Vagina (tissue), 2 donors: ENCODE results near the gene FAF1. TPM values are rescaled to one million over a fixed set of nuclear protein-coding genes. Genes with fewer than 3 reads are reported as not detected.

Source experiments
- DNase-seq, 2 donors: peaks; one replicate each; pipeline ENCODE4 v3.0.0-alpha.2; 2017; ENCODE audit errors: extremely low spot score in 2 of 2
- H3K27ac ChIP-seq: fragments of 200-600 bp; sonication (generic); one replicate; pipeline ENCODE4 v1.5.1; 2019
- H3K27me3 ChIP-seq: fragments of 200-600 bp; sonication (generic); one replicate; pipeline ENCODE4 v1.5.1; 2019
- H3K36me3 ChIP-seq, 2 donors: fragments of 200-600 bp; sonication (generic); one replicate each; pipeline ENCODE4 v1.5.1; 2017 to 2019
- H3K4me1 ChIP-seq: fragments of 200-600 bp; sonication (generic); one replicate; pipeline ENCODE4 v1.5.1; 2019
- H3K4me3 ChIP-seq, 2 donors: fragments of 200-600 bp; sonication (generic); 1 replicate in 1 of 2; 2 replicates in 1 of 2; pipeline ENCODE4 v1.5.1; 2016 to 2019
- H3K9me3 ChIP-seq: fragments of 200-600 bp; sonication (generic); one replicate; pipeline ENCODE4 v1.5.1; 2019
- POLR2A ChIP-seq, 2 donors: fragments of 450-650 bp; IDR thresholded peaks; one replicate each; pipeline ENCODE4 v1.6.1; 2017; ENCODE audit warnings: antibody characterized with exemption in 2 of 2, mild to moderate bottlenecking in 2 of 2, moderate library complexity in 2 of 2
- POLR2AphosphoS5 ChIP-seq, 2 donors: sonication (generic); formaldehyde crosslinking; IDR thresholded peaks; one replicate each; pipeline ENCODE4 v1.9.0; 2017; ENCODE audit warnings: antibody characterized with exemption in 2 of 2, mild to moderate bottlenecking in 2 of 2, low read depth in 1 of 2; ENCODE audit not compliant: insufficient read depth in 1 of 2
- intact Hi-C: fragments of 100-400 bp; cut with DNase I; formaldehyde crosslinking; loops from one replicate; pipeline ENCODE4 v1.15.1; 2023
- total RNA-seq: library from RNA; depleted of rRNA; stranded (reverse); fragments of >200 nt; gene quantifications from one replicate; pipeline ENCODE4 v1.2.3, GENCODE V29; 2016
- TF ChIP-seq, protein P1 (sequence below), 3 experiments: fragments of 450-650 bp in 2 of 3; fragments of 200-600 bp in 1 of 3; sonication (generic) in 1 of 3; IDR thresholded peaks; one replicate each; pipeline ENCODE4 v1.5.1; 2017 to 2019; ENCODE audit warnings: antibody characterized with exemption in 3 of 3, mild to moderate bottlenecking in 2 of 3, moderate library complexity in 2 of 3

The FAF1 gene
- total RNA-seq, 1 donor from 2014 or later = 40.0 TPM

DNA sequence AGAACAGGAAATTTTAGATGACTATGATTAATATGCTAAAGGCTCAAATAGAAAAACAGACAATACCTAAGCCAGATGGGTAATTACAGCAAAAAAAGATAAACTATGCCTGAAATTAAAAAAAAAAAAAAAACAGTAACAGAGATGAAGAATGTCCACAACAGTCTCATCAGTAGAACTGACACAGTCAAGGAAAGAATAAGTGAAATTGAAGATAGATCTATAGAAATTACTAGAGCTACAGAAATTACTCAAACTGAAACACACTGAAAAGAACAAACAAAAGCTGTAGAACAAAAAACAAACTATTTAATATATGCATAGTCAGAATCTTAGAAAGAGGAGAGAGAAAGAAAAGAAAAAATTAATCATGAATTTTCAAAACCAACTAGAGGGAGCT, 112.8 kb downstream of the FAF1 start:
- Histone ChIP-seq H3K9me3 (no peaks in the 10 kb centered on the region), H3K4me1 (no peaks in the 10 kb centered on the region), H3K36me3 (no peaks in the 10 kb centered on the region), H3K4me3 (no peak overlapping the region), H3K27ac (no peak overlapping the region), H3K27me3 (no peaks in the 10 kb centered on the region)
- intact Hi-C loops = no loop called here
- TF ChIP-seq POLR2A (IDR thresholded peaks at IDR 0.05) (no peak), POLR2AphosphoS5 (IDR thresholded peaks at IDR 0.05; ENCODE audit: insufficient read depth in 1 of 2, low read depth in 1 of 2) (no peak)
- TF ChIP-seq, protein P1, sequence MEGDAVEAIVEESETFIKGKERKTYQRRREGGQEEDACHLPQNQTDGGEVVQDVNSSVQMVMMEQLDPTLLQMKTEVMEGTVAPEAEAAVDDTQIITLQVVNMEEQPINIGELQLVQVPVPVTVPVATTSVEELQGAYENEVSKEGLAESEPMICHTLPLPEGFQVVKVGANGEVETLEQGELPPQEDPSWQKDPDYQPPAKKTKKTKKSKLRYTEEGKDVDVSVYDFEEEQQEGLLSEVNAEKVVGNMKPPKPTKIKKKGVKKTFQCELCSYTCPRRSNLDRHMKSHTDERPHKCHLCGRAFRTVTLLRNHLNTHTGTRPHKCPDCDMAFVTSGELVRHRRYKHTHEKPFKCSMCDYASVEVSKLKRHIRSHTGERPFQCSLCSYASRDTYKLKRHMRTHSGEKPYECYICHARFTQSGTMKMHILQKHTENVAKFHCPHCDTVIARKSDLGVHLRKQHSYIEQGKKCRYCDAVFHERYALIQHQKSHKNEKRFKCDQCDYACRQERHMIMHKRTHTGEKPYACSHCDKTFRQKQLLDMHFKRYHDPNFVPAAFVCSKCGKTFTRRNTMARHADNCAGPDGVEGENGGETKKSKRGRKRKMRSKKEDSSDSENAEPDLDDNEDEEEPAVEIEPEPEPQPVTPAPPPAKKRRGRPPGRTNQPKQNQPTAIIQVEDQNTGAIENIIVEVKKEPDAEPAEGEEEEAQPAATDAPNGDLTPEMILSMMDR (IDR thresholded peaks at IDR 0.05) = no peak
- DNase-seq = no peak

DNA sequence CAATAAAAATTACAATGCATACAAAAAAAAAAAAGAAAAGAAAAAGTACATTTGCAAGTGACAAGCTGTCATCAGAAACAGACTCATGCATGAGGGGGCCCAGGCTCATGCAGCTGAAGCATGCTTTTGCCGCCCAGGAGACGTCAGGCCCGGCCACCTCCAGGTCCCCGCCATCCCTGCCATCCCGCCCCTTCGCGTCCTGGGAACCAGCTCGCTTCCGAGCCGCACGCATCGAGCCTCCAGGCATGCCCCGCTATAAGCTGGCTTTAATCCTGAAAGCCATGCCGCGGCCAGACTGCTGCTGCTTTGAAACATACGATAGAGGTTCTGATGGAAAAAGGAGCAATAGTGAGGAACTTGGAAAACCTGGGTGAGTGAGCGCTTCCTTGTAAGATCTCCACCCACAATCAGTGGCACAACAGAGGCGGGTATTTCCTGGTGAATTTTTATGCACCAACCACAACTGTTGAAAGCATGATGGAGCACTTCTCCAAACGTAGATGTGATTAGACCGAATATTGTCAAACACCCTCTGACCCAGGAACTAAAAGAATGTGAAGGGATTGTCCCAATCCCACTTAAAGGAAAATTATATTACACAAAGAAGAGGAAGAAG, 113.7 kb downstream of the FAF1 start:
- no peak for DNase-seq
- H3K4me1 ChIP-seq = no peaks in the 10 kb centered on the region
- H3K27me3 ChIP-seq = no peaks in the 10 kb centered on the region
- H3K27ac ChIP-seq = no peak overlapping the region
- H3K9me3 ChIP-seq = no peaks in the 10 kb centered on the region
- no peak for TF ChIP-seq POLR2AphosphoS5 (IDR thresholded peaks at IDR 0.05; ENCODE audit: insufficient read depth in 1 of 2, low read depth in 1 of 2)
- TF ChIP-seq, protein P1 (IDR thresholded peaks at IDR 0.05) = no peak
- no peak for TF ChIP-seq POLR2A (IDR thresholded peaks at IDR 0.05)
- intact Hi-C loops = no loop called here
- H3K4me3 ChIP-seq = no peak overlapping the region
- no peaks in the 10 kb centered on the region for H3K36me3 ChIP-seq

DNA sequence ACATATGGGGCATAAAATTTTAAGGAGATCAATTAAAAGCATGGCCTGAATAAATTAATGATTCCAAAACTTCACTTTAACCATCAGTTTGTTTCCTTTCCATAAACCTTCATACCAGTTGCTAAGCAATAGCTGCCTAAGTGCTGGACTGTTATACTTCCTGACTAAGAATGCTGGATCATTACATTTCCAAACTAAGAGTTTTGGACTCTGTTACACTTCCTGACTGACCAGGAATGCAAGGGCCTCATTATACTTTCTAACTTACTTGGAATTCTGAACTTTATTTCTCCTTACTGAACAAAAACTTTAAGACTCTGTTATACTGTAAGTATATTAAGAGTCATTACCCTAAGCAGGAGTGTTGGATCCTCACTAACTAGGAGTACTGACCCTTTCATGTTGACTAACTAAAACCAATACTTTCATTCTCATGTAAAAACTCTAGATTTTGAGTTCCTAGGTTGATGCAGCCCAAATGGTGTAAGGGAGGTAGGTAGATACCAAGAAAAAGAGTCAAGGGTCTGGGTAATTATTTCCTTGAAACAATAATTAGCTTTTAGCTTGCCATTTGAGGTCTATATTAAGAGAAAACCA, 118.2 kb downstream of the FAF1 start:
- intact Hi-C loops = no loop called here

DNA sequence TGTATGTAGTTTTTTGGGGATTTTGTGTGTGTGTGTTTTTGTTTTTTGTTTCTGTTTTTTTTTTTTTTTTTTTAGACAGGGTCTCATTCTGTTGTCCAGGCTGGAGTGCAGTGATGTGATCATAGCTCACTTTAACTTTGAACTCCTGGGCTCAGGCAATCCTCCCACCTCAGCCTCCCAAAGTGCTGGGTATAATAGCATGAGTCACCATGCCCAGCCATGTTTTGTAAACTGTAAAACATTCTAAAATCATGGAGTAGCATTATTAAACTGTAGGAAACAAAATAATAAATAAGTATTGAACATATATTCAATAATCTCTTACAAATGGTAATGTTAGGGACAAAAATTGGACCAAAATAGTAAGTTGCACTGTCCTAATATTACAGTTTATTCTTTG, 124.0 kb downstream of the FAF1 start:
- Histone ChIP-seq H3K9me3 (no peaks in the 10 kb centered on the region), H3K4me1 (no peaks in the 10 kb centered on the region), H3K27ac (no peak overlapping the region), H3K36me3 (no peaks in the 10 kb centered on the region), H3K4me3 (no peak overlapping the region), H3K27me3 (no peaks in the 10 kb centered on the region)
- TF ChIP-seq POLR2AphosphoS5 (IDR thresholded peaks at IDR 0.05; ENCODE audit: insufficient read depth in 1 of 2, low read depth in 1 of 2) (no peak), POLR2A (IDR thresholded peaks at IDR 0.05) (no peak)
- TF ChIP-seq, protein P1 (IDR thresholded peaks at IDR 0.05) = no peak
- intact Hi-C loops = no loop called here
- no peak for DNase-seq

More for the DNA sequence above, 118.2 kb downstream of the FAF1 start:
- DNase-seq = no peak
- Histone ChIP-seq H3K27ac (no peak overlapping the region), H3K4me3 (no peak overlapping the region), H3K36me3 (no peaks in the 10 kb centered on the region), H3K4me1 (no peaks in the 10 kb centered on the region), H3K27me3 (no peaks in the 10 kb centered on the region), H3K9me3 (no peaks in the 10 kb centered on the region)
- no peak for TF ChIP-seq POLR2A (IDR thresholded peaks at IDR 0.05)

DNA sequence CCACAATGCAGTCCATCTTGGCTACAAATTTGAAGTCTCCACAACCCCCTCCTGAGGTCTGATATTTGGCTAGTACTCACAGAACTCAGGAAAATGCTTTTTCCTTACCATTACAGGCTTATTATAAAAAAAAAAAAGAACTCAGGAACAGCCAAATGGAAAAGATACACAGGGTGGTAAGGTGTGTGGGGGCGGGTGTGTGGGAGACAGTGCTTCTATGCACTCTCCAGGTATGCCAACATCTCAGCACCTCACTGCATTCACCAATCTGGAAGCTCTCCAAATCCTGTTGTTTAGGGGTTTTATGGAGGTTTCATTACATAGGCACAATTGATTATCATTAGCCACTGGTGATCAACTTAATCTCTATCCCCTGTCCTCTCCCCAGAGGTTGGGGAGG, 126.9 kb downstream of the FAF1 start:
- H3K27me3 ChIP-seq = no peaks in the 10 kb centered on the region
- no peak overlapping the region for H3K27ac ChIP-seq
- intact Hi-C loops = no loop called here
- H3K9me3 ChIP-seq = no peaks in the 10 kb centered on the region
- H3K4me3 ChIP-seq = no peak overlapping the region
- peaks cover 19% of the 10 kb centered on the region for H3K4me1 ChIP-seq
- no peaks in the 10 kb centered on the region for H3K36me3 ChIP-seq
- no peak for DNase-seq
- TF ChIP-seq, protein P1 (IDR thresholded peaks at IDR 0.05) = no peak
- no peak for TF ChIP-seq POLR2A (IDR thresholded peaks at IDR 0.05)
- no peak for TF ChIP-seq POLR2AphosphoS5 (IDR thresholded peaks at IDR 0.05; ENCODE audit: insufficient read depth in 1 of 2, low read depth in 1 of 2)
